K562 (cell line): Measurements from ENCODE around the gene CFHR5. TPM values are rescaled to one million over a fixed set of nuclear protein-coding genes. Genes with fewer than 3 reads are reported as not detected.

Experiments
- ATAC-seq: fragments of 200-7000 bp; cut with Tn5 transposase; 3 replicates; pipeline ENCODE4 v1.9.1; 2020; ENCODE audit warnings: moderate library complexity
- BruUV-seq: library from RNA; stranded (reverse); fragments of 400-500 nt; replicated peaks from 2 replicates; lab custom pipeline; 2021; lab: Mats Ljungman, UMichigan
- CTCF ChIA-PET: fragments of 300-600 bp; formaldehyde crosslinking; extraction: SDS; loops from one replicate; lab custom pipeline; 2021; ENCODE audit warnings: low intra/inter-chr PET ratio; lab: Yijun Ruan, JAX
- POLR2A ChIA-PET: fragments of 300-600, 350-650 bp; sonication (Branson Sonifier 250); formaldehyde crosslinking; extraction: SDS; loops from one replicate; lab custom pipeline; 2021; ENCODE audit warnings: antibody characterized with exemption, inconsistent platforms; lab: Yijun Ruan, JAX
- DNase-seq, 4 experiments: peaks; one replicate each; pipeline versions ENCODE4 v3.0.0 to v3.0.0-alpha.2; 2011 to 2018; ENCODE audit warnings: low spot score in 3 of 4, mixed read lengths in 3 of 4; ENCODE audit errors: extremely low read depth in 1 of 4
- FAIRE-seq: peaks from 2 replicates; lab custom pipeline; 2011; peaks lifted over from hg19 to GRCh38; lab: Jason Lieb, UNC
- H2AFZ ChIP-seq: 2 replicates; pipeline ENCODE4 v1.6.0; 2011; ENCODE audit warnings: low read depth, low read length, control low read depth, inconsistent platforms
- H3K27ac ChIP-seq: fragments of 200-600 bp; 3 replicates; pipeline ENCODE4 v1.8.0; 2011; ENCODE audit warnings: low read depth, mild to moderate bottlenecking, control low read depth, inconsistent platforms, low read length, moderate library complexity, mixed read lengths; ENCODE audit errors: extremely low read depth
- H3K27me3 ChIP-seq, 2 experiments: fragments of 300-600 bp in 1 of 2; 2 replicates in 1 of 2; 3 replicates in 1 of 2; pipeline versions ENCODE4 v1.6.0 to v1.8.0; 2011; ENCODE audit warnings: inconsistent platforms in 2 of 2, low read length in 2 of 2, mild to moderate bottlenecking in 1 of 2, mixed read lengths in 1 of 2, moderate library complexity in 1 of 2; ENCODE audit not compliant: control insufficient read depth in 2 of 2, insufficient read depth in 2 of 2
- H3K36me3 ChIP-seq: fragments of 300-600 bp; 3 replicates; pipeline ENCODE4 v1.8.0; 2011; ENCODE audit warnings: mild to moderate bottlenecking, low read length, inconsistent platforms; ENCODE audit not compliant: control insufficient read depth, insufficient read depth
- H3K4me1 ChIP-seq, 2 experiments: fragments of 200-600 bp in 1 of 2; replicated peaks in 1 of 2; 2 replicates in 1 of 2; 3 replicates in 1 of 2; pipeline versions ENCODE4 v1.5.1 to v1.8.0; 2011; ENCODE audit warnings: inconsistent platforms in 2 of 2, low read length in 2 of 2, mild to moderate bottlenecking in 1 of 2, mixed read lengths in 1 of 2, moderate library complexity in 1 of 2; ENCODE audit not compliant: control insufficient read depth in 2 of 2, insufficient read depth in 2 of 2
- H3K4me2 ChIP-seq: 2 replicates; pipeline ENCODE4 v1.6.1; 2011; ENCODE audit warnings: low read length, control low read depth, inconsistent platforms, mixed read lengths; ENCODE audit not compliant: insufficient read depth
- H3K4me3 ChIP-seq: fragments of 200-600 bp; sonication (generic), shearing (Covaris generic); 2 replicates; pipeline ENCODE4 v1.5.1; 2016; ENCODE audit warnings: control low read depth, inconsistent platforms
- H3K79me2 ChIP-seq: fragments of 200-600 bp; 3 replicates; pipeline ENCODE4 v1.8.0; 2011; ENCODE audit warnings: low read length, inconsistent platforms; ENCODE audit not compliant: control insufficient read depth, insufficient read depth
- H3K9ac ChIP-seq, 2 experiments: 2 replicates each; pipeline versions ENCODE4 v1.6.0 to v1.6.1; 2011; ENCODE audit warnings: low read depth in 2 of 2, low read length in 2 of 2, control low read depth in 1 of 2, inconsistent platforms in 1 of 2, mild to moderate bottlenecking in 1 of 2, mixed read lengths in 1 of 2; ENCODE audit not compliant: insufficient read depth in 1 of 2
- H3K9me1 ChIP-seq: one replicate; pipeline ENCODE4 v1.6.0; 2011; ENCODE audit warnings: inconsistent platforms, mild to moderate bottlenecking, low read length, moderate library complexity; ENCODE audit not compliant: control insufficient read depth, insufficient read depth
- H3K9me3 ChIP-seq: replicated peaks from 2 replicates; pipeline ENCODE4 v1.5.1; 2011; ENCODE audit warnings: low read depth, low read length, inconsistent platforms; ENCODE audit not compliant: control insufficient read depth, insufficient read depth
- H4K20me1 ChIP-seq: replicated peaks from 2 replicates; pipeline ENCODE4 v1.6.1; 2011; ENCODE audit warnings: low read length, inconsistent platforms, mixed read lengths; ENCODE audit not compliant: control insufficient read depth, insufficient read depth
- C11orf30 ChIP-seq: fragments of 450-650 bp; IDR thresholded peaks from 2 replicates; pipeline ENCODE4 v1.6.1; 2016; ENCODE audit warnings: low read depth, mild to moderate bottlenecking
- ELK1 ChIP-seq: sonication (generic); formaldehyde crosslinking; IDR thresholded peaks from 2 replicates; pipeline ENCODE4 v1.8.1; 2022; ENCODE audit warnings: missing genetic modification reagents
- SMARCA4 ChIP-seq: fragments of 450-650 bp; IDR thresholded peaks from 2 replicates; pipeline ENCODE4 v1.6.1; 2016
- ZNF316 ChIP-seq: fragments of 450-650 bp; IDR thresholded peaks from 2 replicates; pipeline ENCODE4 v1.6.1; 2016
- in situ Hi-C: fragments of 300-500 bp; cut with MboI; formaldehyde crosslinking; loops from 4 replicates; pipeline ENCODE4 v1.15.0; 2018; ENCODE audit warnings: inconsistent platforms, mixed read lengths
- intact Hi-C: fragments of 100-400 bp; cut with micrococcal nuclease; formaldehyde crosslinking; loops from 2 replicates; pipeline ENCODE4 v1.14.2; 2022
- polyA plus RNA-seq, 8 experiments: library from polyadenylated mRNA; depleted of rRNA in 4 of 8; stranded (reverse) in 5 of 8; unstranded in 3 of 8; fragments of >200 nt; fragmentation: Nextera tagmentation in 2 of 8; fragmentation: Illumina TruSeq in 1 of 8; extraction: Ambion mirVana in 2 of 8; extraction: Trizol in 1 of 8; gene quantifications; 2 replicates each; pipeline versions ENCODE4 v1.2.1 to v1.2.3, GENCODE V29; 2011 to 2014; ENCODE audit warnings: inconsistent platforms in 1 of 8, missing spikeins in 1 of 8
- small RNA-seq: library from RNA; depleted of rRNA; stranded (forward); fragments of <200 nt; gene quantifications from one replicate; pipeline ENCODE3, GENCODE V24; 2014
- total RNA-seq, 7 experiments: library from RNA; depleted of rRNA in 6 of 7; stranded (reverse); fragments of >200 nt in 6 of 7; fragmentation: Illumina TruSeq in 2 of 7; extraction: Trizol in 2 of 7; gene quantifications; 2 replicates each; pipeline versions ENCODE4 v1.2.1 to v1.2.3, GENCODE V29; 2011 to 2021; ENCODE audit warnings: low replicate concordance in 1 of 7

The CFHR5 gene
- total and polyA plus RNA-seq, 9 of the 15 experiments (the other 6 are each of a cell fraction or from before 2014, with no cell fraction given), result not detected

GRCh38 chr1:197049100-197049499 lies 71.7 kb downstream of the CFHR5 start:
- no peaks in the 10 kb centered on the region for H3K79me2 ChIP-seq
- no peak overlapping the region for H3K4me2 ChIP-seq
- ChIA-PET POLR2A (no interaction called here), CTCF (interaction anchor here (0.6 kb wide), 1 partner anchor 86 kb away, joined by 3 read pairs; no protein-coding TSS in a partner anchor)
- no peaks in the 10 kb centered on the region for H3K9me1 ChIP-seq
- no peak for DNase-seq
- H3K4me3 ChIP-seq, result no peak overlapping the region
- H3K27me3 ChIP-seq, result no peaks in the 10 kb centered on the region
- H3K36me3 ChIP-seq, result no peaks in the 10 kb centered on the region
- TF ChIP-seq ELK1 (CRISPR knock-in tag) (no peak), ZNF316 (peak; percentile 71), SMARCA4 (no peak), C11orf30 (peak; percentile 57)
- intact Hi-C loops (no loop called here), in situ Hi-C loops (no loop called here)
- FAIRE-seq, result no peak
- no peaks in the 10 kb centered on the region for H4K20me1 ChIP-seq
- no peak for ATAC-seq
- H3K9ac ChIP-seq, result no peak overlapping the region
- BruUV-seq, result no TSS peak
- H2AFZ ChIP-seq, result no peak overlapping the region
- H3K9me3 ChIP-seq, result no peaks in the 10 kb centered on the region
- no peak overlapping the region for H3K27ac ChIP-seq
- H3K4me1 ChIP-seq, result no peaks in the 10 kb centered on the region

Small RNAs within 50 kb of the gene (small RNA-seq; reads per million reads assigned to genes)
- not detected for gene AL139418.1

Other genes starting within 250 kb of the CFHR5 start
- gene CFHR3, start 202.7 kb upstream of the CFHR5 start, total RNA-seq (2014; rRNA removed), result 0.14 and 0.37 TPM in 2 replicates
- gene CFHR3, start 202.7 kb upstream of the CFHR5 start, total RNA-seq (2014; rRNA removed; fragmentation: Illumina TruSeq; extraction: Trizol), result 0.22 and 0.32 TPM in 2 replicates
- gene CFHR3, start 202.7 kb upstream of the CFHR5 start, total RNA-seq (2015; rRNA removed; fragmentation: Illumina TruSeq; extraction: Trizol), result 0.14 and 0.15 TPM in 2 replicates
- 0.16 and 0.47 TPM in 2 replicates for gene CFHR3, start 202.7 kb upstream of the CFHR5 start, total RNA-seq (2021)
- gene CFHR3, start 202.7 kb upstream of the CFHR5 start, polyA plus RNA-seq (2011; rRNA removed), result 0.32 and 0.39 TPM in 2 replicates
- gene CFHR3, start 202.7 kb upstream of the CFHR5 start, polyA plus RNA-seq (2014; fragmentation: Illumina TruSeq; extraction: Trizol), result 0.22 and 0.24 TPM in 2 replicates
- under 1 TPM; 0.18 to 0.25 TPM for gene CFHR3, start 202.7 kb upstream of the CFHR5 start, polyA plus RNA-seq (2014; fragmentation: Nextera tagmentation; extraction: Ambion mirVana)
- 0.28 and 1.1 TPM in 2 replicates for gene CFHR3, start 202.7 kb upstream of the CFHR5 start, polyA plus RNA-seq (2014; rRNA removed)
- not detected in 2 replicates for gene CFHR1, start 157.8 kb upstream of the CFHR5 start, total RNA-seq (2014; rRNA removed)
- gene CFHR1, start 157.8 kb upstream of the CFHR5 start, total RNA-seq (2014; rRNA removed; fragmentation: Illumina TruSeq; extraction: Trizol), result 0.16 TPM in 1 of 2 replicates, not detected in the other
- gene CFHR1, start 157.8 kb upstream of the CFHR5 start, total RNA-seq (2015; rRNA removed; fragmentation: Illumina TruSeq; extraction: Trizol), result not detected in 2 replicates
- gene CFHR1, start 157.8 kb upstream of the CFHR5 start, total RNA-seq (2021), result 0.18 TPM in 1 of 2 replicates, not detected in the other
- gene CFHR1, start 157.8 kb upstream of the CFHR5 start, polyA plus RNA-seq (2011; rRNA removed), result 0.05 TPM in 1 of 2 replicates, not detected in the other
- gene CFHR1, start 157.8 kb upstream of the CFHR5 start, polyA plus RNA-seq (2014; fragmentation: Illumina TruSeq; extraction: Trizol), result not detected in 2 replicates
- under 1 TPM; 0.17 to 0.29 TPM for gene CFHR1, start 157.8 kb upstream of the CFHR5 start, polyA plus RNA-seq (2014; fragmentation: Nextera tagmentation; extraction: Ambion mirVana)
- not detected in 2 replicates for gene CFHR1, start 157.8 kb upstream of the CFHR5 start, polyA plus RNA-seq (2014; rRNA removed)
- not detected in 2 replicates for gene CFHR4, start 89.5 kb upstream of the CFHR5 start, total RNA-seq (2014; rRNA removed)
- gene CFHR4, start 89.5 kb upstream of the CFHR5 start, total RNA-seq (2014; rRNA removed; fragmentation: Illumina TruSeq; extraction: Trizol), result not detected in 2 replicates
- not detected in 2 replicates for gene CFHR4, start 89.5 kb upstream of the CFHR5 start, total RNA-seq (2015; rRNA removed; fragmentation: Illumina TruSeq; extraction: Trizol)
- gene CFHR4, start 89.5 kb upstream of the CFHR5 start, total RNA-seq (2021), result not detected in 2 replicates
- gene CFHR4, start 89.5 kb upstream of the CFHR5 start, polyA plus RNA-seq (2011; rRNA removed), result not detected in 2 replicates
- not detected in 2 replicates for gene CFHR4, start 89.5 kb upstream of the CFHR5 start, polyA plus RNA-seq (2014; fragmentation: Illumina TruSeq; extraction: Trizol)
- under 1 TPM; 0.04 to 0.13 TPM for gene CFHR4, start 89.5 kb upstream of the CFHR5 start, polyA plus RNA-seq (2014; fragmentation: Nextera tagmentation; extraction: Ambion mirVana)
- gene CFHR4, start 89.5 kb upstream of the CFHR5 start, polyA plus RNA-seq (2014; rRNA removed), result not detected in 2 replicates
- gene CFHR2, start 33.8 kb upstream of the CFHR5 start, total RNA-seq (2014; rRNA removed), result not detected in 2 replicates
- gene CFHR2, start 33.8 kb upstream of the CFHR5 start, total RNA-seq (2014; rRNA removed; fragmentation: Illumina TruSeq; extraction: Trizol), result not detected in 2 replicates
- gene CFHR2, start 33.8 kb upstream of the CFHR5 start, total RNA-seq (2015; rRNA removed; fragmentation: Illumina TruSeq; extraction: Trizol), result not detected in 2 replicates
- not detected in 2 replicates for gene CFHR2, start 33.8 kb upstream of the CFHR5 start, total RNA-seq (2021)
- not detected in 2 replicates for gene CFHR2, start 33.8 kb upstream of the CFHR5 start, polyA plus RNA-seq (2011; rRNA removed)
- not detected in 2 replicates for gene CFHR2, start 33.8 kb upstream of the CFHR5 start, polyA plus RNA-seq (2014; fragmentation: Illumina TruSeq; extraction: Trizol)
- not detected for gene CFHR2, start 33.8 kb upstream of the CFHR5 start, polyA plus RNA-seq (2014; fragmentation: Nextera tagmentation; extraction: Ambion mirVana)
- not detected in 2 replicates for gene CFHR2, start 33.8 kb upstream of the CFHR5 start, polyA plus RNA-seq (2014; rRNA removed)
- not detected in 2 replicates for gene F13B, start 89.7 kb downstream of the CFHR5 start, total RNA-seq (2014; rRNA removed)
- gene F13B, start 89.7 kb downstream of the CFHR5 start, total RNA-seq (2014; rRNA removed; fragmentation: Illumina TruSeq; extraction: Trizol), result not detected in 2 replicates
- not detected in 2 replicates for gene F13B, start 89.7 kb downstream of the CFHR5 start, total RNA-seq (2015; rRNA removed; fragmentation: Illumina TruSeq; extraction: Trizol)
- not detected in 2 replicates for gene F13B, start 89.7 kb downstream of the CFHR5 start, total RNA-seq (2021)
- 0.08 TPM in 1 of 2 replicates, not detected in the other for gene F13B, start 89.7 kb downstream of the CFHR5 start, polyA plus RNA-seq (2011; rRNA removed)
- gene F13B, start 89.7 kb downstream of the CFHR5 start, polyA plus RNA-seq (2014; fragmentation: Illumina TruSeq; extraction: Trizol), result not detected in 2 replicates
- not detected for gene F13B, start 89.7 kb downstream of the CFHR5 start, polyA plus RNA-seq (2014; fragmentation: Nextera tagmentation; extraction: Ambion mirVana)
- not detected in 2 replicates for gene F13B, start 89.7 kb downstream of the CFHR5 start, polyA plus RNA-seq (2014; rRNA removed)
- gene ASPM, start 169.1 kb downstream of the CFHR5 start, total RNA-seq (2014; rRNA removed), result 49.1 and 55.6 TPM in 2 replicates
- 84.4 and 92.9 TPM in 2 replicates for gene ASPM, start 169.1 kb downstream of the CFHR5 start, total RNA-seq (2014; rRNA removed; fragmentation: Illumina TruSeq; extraction: Trizol)
- gene ASPM, start 169.1 kb downstream of the CFHR5 start, total RNA-seq (2015; rRNA removed; fragmentation: Illumina TruSeq; extraction: Trizol), result 70.1 and 75.3 TPM in 2 replicates
- gene ASPM, start 169.1 kb downstream of the CFHR5 start, total RNA-seq (2021), result 56.2 and 57.1 TPM in 2 replicates
- gene ASPM, start 169.1 kb downstream of the CFHR5 start, polyA plus RNA-seq (2011; rRNA removed), result 20.9 and 44.1 TPM in 2 replicates
- 38.9 and 46.4 TPM in 2 replicates for gene ASPM, start 169.1 kb downstream of the CFHR5 start, polyA plus RNA-seq (2014; fragmentation: Illumina TruSeq; extraction: Trizol)
- gene ASPM, start 169.1 kb downstream of the CFHR5 start, polyA plus RNA-seq (2014; fragmentation: Nextera tagmentation; extraction: Ambion mirVana), result 10 to 100 TPM; 22.7 to 25.5 TPM
- 29.5 and 34.6 TPM in 2 replicates for gene ASPM, start 169.1 kb downstream of the CFHR5 start, polyA plus RNA-seq (2014; rRNA removed)
- gene ZBTB41, start 223.7 kb downstream of the CFHR5 start, total RNA-seq (2014; rRNA removed), result 2.7 and 3.5 TPM in 2 replicates
- gene ZBTB41, start 223.7 kb downstream of the CFHR5 start, total RNA-seq (2014; rRNA removed; fragmentation: Illumina TruSeq; extraction: Trizol), result 8.8 and 11.0 TPM in 2 replicates
- 8.9 and 10.1 TPM in 2 replicates for gene ZBTB41, start 223.7 kb downstream of the CFHR5 start, total RNA-seq (2015; rRNA removed; fragmentation: Illumina TruSeq; extraction: Trizol)
- gene ZBTB41, start 223.7 kb downstream of the CFHR5 start, total RNA-seq (2021), result 7.0 and 7.3 TPM in 2 replicates
- 5.0 and 5.4 TPM in 2 replicates for gene ZBTB41, start 223.7 kb downstream of the CFHR5 start, polyA plus RNA-seq (2011; rRNA removed)
- gene ZBTB41, start 223.7 kb downstream of the CFHR5 start, polyA plus RNA-seq (2014; fragmentation: Illumina TruSeq; extraction: Trizol), result 3.5 and 4.4 TPM in 2 replicates
- 1 to 10 TPM; 2.0 to 2.3 TPM for gene ZBTB41, start 223.7 kb downstream of the CFHR5 start, polyA plus RNA-seq (2014; fragmentation: Nextera tagmentation; extraction: Ambion mirVana)
- gene ZBTB41, start 223.7 kb downstream of the CFHR5 start, polyA plus RNA-seq (2014; rRNA removed), result 2.2 TPM in 2 replicates